SK-N-SH (cell line): ENCODE data around the gene IRGC.

Source experiments
- EP300 ChIP-seq, 2 experiments: IDR thresholded peaks; 2 replicates each; pipeline versions ENCODE4 v1.4.0 to v1.6.1; 2012; ENCODE audit warnings: borderline replicate concordance in 1 of 2, low read depth in 1 of 2, low read length in 1 of 2
- EZH2phosphoT487 ChIP-seq: fragments of 200-600 bp; sonication (generic); IDR thresholded peaks from 2 replicates; pipeline ENCODE4 v1.6.1; 2017; ENCODE audit warnings: low read depth, mixed run types, mild to moderate bottlenecking, antibody characterized with exemption, moderate library complexity, borderline replicate concordance
- GABPA ChIP-seq: IDR thresholded peaks from 2 replicates; pipeline ENCODE4 v1.4.0; 2012; ENCODE audit warnings: low read depth, mild to moderate bottlenecking
- MAX ChIP-seq: IDR thresholded peaks from 2 replicates; pipeline ENCODE4 v1.4.0; 2012; ENCODE audit warnings: low read depth
- SIN3A ChIP-seq: IDR thresholded peaks from 2 replicates; pipeline ENCODE4 v1.6.1; 2012; ENCODE audit warnings: low read depth, mild to moderate bottlenecking, low read length, moderate library complexity, borderline replicate concordance
- TCF12 ChIP-seq: IDR thresholded peaks from 2 replicates; pipeline ENCODE4 v1.4.0; 2012
- TF ChIP-seq, protein P1 (sequence below): fragments of 200-600 bp; sonication (generic); IDR thresholded peaks from 2 replicates; pipeline ENCODE4 v1.6.1; 2017; ENCODE audit warnings: antibody characterized with exemption, mild to moderate bottlenecking, moderate library complexity

DNA sequence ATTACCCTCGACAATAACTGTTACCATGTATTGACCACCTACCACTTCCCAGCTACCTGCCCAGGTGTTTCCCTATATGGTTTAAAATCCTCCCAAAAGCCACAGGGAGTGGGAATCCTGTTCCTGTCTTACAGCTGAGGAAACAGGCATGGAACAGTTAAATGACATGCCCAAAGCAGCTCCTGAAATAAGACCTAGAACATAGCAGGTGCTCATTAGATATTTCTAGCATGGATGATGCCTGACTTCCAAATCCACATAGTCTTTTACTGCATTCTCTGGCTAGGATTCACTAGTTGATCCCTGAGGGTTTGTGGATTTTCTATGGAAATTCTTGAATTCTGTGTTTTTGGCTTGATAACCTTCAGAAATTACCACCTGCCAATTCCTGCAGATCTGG lies 51.9 kb downstream of the IRGC start:
- TF ChIP-seq, protein P1, sequence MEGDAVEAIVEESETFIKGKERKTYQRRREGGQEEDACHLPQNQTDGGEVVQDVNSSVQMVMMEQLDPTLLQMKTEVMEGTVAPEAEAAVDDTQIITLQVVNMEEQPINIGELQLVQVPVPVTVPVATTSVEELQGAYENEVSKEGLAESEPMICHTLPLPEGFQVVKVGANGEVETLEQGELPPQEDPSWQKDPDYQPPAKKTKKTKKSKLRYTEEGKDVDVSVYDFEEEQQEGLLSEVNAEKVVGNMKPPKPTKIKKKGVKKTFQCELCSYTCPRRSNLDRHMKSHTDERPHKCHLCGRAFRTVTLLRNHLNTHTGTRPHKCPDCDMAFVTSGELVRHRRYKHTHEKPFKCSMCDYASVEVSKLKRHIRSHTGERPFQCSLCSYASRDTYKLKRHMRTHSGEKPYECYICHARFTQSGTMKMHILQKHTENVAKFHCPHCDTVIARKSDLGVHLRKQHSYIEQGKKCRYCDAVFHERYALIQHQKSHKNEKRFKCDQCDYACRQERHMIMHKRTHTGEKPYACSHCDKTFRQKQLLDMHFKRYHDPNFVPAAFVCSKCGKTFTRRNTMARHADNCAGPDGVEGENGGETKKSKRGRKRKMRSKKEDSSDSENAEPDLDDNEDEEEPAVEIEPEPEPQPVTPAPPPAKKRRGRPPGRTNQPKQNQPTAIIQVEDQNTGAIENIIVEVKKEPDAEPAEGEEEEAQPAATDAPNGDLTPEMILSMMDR = no peak
- TF ChIP-seq TCF12 (no peak), SIN3A (no peak), MAX (no peak), EP300 (IDR thresholded peaks at IDR 0.05; ENCODE audit: borderline replicate concordance in 1 of 2, low read depth in 1 of 2, low read length in 1 of 2) (no peak), EZH2phosphoT487 (no peak), GABPA (no peak)
